ENCODE measurements around the gene DCBLD1.
A peak's percentile ranks its signal among the peaks of the same experiment; 100 is the strongest.
"Not testable (repeated sequence)": the region's sequence is repeated elsewhere in the genome, so short reads cannot be mapped to it uniquely, and the experiment has no call there.

Gene DCBLD1

GRCh38 chr6:117482240-117483003, at the start of gene DCBLD1:
Gene DCBLD1 (plus strand): TSS chr6:117482674. CDS start chr6:117482782, 108 bp downstream.
- peak; percentile 23 for DNase-seq

- no peak for DNase-seq
Observed at GRCh38 chr6:117440706-117441525, 41.6 kb upstream of the DCBLD1 start.

GRCh38 chr6:117441824-117442264, 40.6 kb upstream of the DCBLD1 start:
- DNase-seq = no peak

- DNase-seq = not testable (repeated sequence)
Observed at GRCh38 chr6:117442313-117442712, 40.2 kb upstream of the DCBLD1 start.

- DNase-seq = no peak
Observed at GRCh38 chr6:117444600-117444999, 37.9 kb upstream of the DCBLD1 start.

- DNase-seq = no peak
Observed at GRCh38 chr6:117446861-117447260, 35.6 kb upstream of the DCBLD1 start.

GRCh38 chr6:117448011-117448410, 34.5 kb upstream of the DCBLD1 start:
- no peak for DNase-seq

- no peak for DNase-seq
Observed at GRCh38 chr6:117448732-117449485, 33.6 kb upstream of the DCBLD1 start.

GRCh38 chr6:117449549-117450439, 32.7 kb upstream of the DCBLD1 start:
- peak; percentile 23 for DNase-seq

- no peak for DNase-seq
Observed at GRCh38 chr6:117451671-117452070, 30.8 kb upstream of the DCBLD1 start.

GRCh38 chr6:117456250-117456649, 26.2 kb upstream of the DCBLD1 start:
- DNase-seq = no peak

GRCh38 chr6:117456998-117457397, 25.5 kb upstream of the DCBLD1 start:
- DNase-seq = no peak

GRCh38 chr6:117459204-117459944, 23.1 kb upstream of the DCBLD1 start:
- DNase-seq = no peak

- DNase-seq = no peak
Observed at GRCh38 chr6:117463762-117464665, 18.5 kb upstream of the DCBLD1 start.

- DNase-seq = no peak
Observed at GRCh38 chr6:117464700-117465099, 17.8 kb upstream of the DCBLD1 start.

- DNase-seq = no peak
Observed at GRCh38 chr6:117465691-117466090, 16.8 kb upstream of the DCBLD1 start.

- DNase-seq = no peak
Observed at GRCh38 chr6:117467876-117468275, 14.6 kb upstream of the DCBLD1 start.

GRCh38 chr6:117468527-117468926, 13.9 kb upstream of the DCBLD1 start:
- DNase-seq = not testable (repeated sequence)

- no peak for DNase-seq
Observed at GRCh38 chr6:117469356-117469755, 13.1 kb upstream of the DCBLD1 start.

GRCh38 chr6:117469791-117470190, 12.7 kb upstream of the DCBLD1 start:
- DNase-seq = no peak

All from NCI-H510A treated with DMSO at 0.1 percent for 48 hours (cell line).